BLaER1 treated with 17β-estradiol and CSF1 and Interleukin-3, amounts not matched to agents 10 nM and 100 nM (cell line): Measurements from ENCODE around the gene ANXA7.
"Not testable (repeated sequence)": the region's sequence is repeated elsewhere in the genome, so short reads cannot be mapped to it uniquely, and the experiment has no call there.

ENCODE experiments used
- H3K27ac ChIP-seq, 11 experiments: shearing (Covaris generic); formaldehyde crosslinking; 2 replicates each; pipeline ENCODE4 v1.8.1; 2022
- H3K27me3 ChIP-seq, 11 experiments: shearing (Covaris generic); formaldehyde crosslinking; 2 replicates each; pipeline ENCODE4 v1.8.1; 2022
- H3K36me3 ChIP-seq, 11 experiments: shearing (Covaris generic); formaldehyde crosslinking; 2 replicates each; pipeline ENCODE4 v1.8.1; 2022
- H3K4me1 ChIP-seq, 10 experiments: shearing (Covaris generic); formaldehyde crosslinking; 2 replicates each; pipeline ENCODE4 v1.8.1; 2022
- H3K4me2 ChIP-seq, 11 experiments: shearing (Covaris generic); formaldehyde crosslinking; 2 replicates each; pipeline ENCODE4 v1.8.1; 2022
- H3K4me3 ChIP-seq, 10 experiments: shearing (Covaris generic); formaldehyde crosslinking; 2 replicates each; pipeline ENCODE4 v1.8.1; 2022
- H3K9ac ChIP-seq, 11 experiments: shearing (Covaris generic); formaldehyde crosslinking; 2 replicates each; pipeline ENCODE4 v1.8.1; 2022
- H3K9me3 ChIP-seq, 11 experiments: shearing (Covaris generic); formaldehyde crosslinking; replicated peaks in 1 of 11; 2 replicates each; pipeline ENCODE4 v1.8.1; 2022
- H4K20me1 ChIP-seq, 11 experiments: shearing (Covaris generic); formaldehyde crosslinking; 2 replicates each; pipeline ENCODE4 v1.8.1; 2022
- Cebpa-rat ChIP-seq, 11 experiments: shearing (Covaris generic); IDR thresholded peaks; 2 replicates each; pipeline ENCODE4 v1.8.1; 2022

ANXA7 gene

GRCh38 chr10:73404690-73405089 lies 9.2 kb downstream of the ANXA7 start:
- Histone ChIP-seq H3K4me3 (no peak overlapping the region), H3K4me2 (no peak overlapping the region), H3K36me3 (peaks cover 17 to 57% (median 31%) of the 10 kb centered on the region in 11 experiments; a peak in 21 of 22 replicates), H4K20me1 (peaks cover 54 to 100% (median 99%) of the 10 kb centered on the region in 11 experiments), H3K4me1 (peaks cover 0 to 13% (median 0%) of the 10 kb centered on the region in 10 experiments; a peak in 8 of 20 replicates), H3K27ac (no peak overlapping the region), H3K27me3 (no peaks in the 10 kb centered on the region), H3K9me3 (no peaks in the 10 kb centered on the region), H3K9ac (no peak overlapping the region)
- no peak for TF ChIP-seq Cebpa-rat (IDR thresholded peaks at IDR 0.05)

- Histone ChIP-seq H3K4me3 (no peak overlapping the region), H3K4me2 (no peak overlapping the region), H3K27ac (no peak overlapping the region), H3K9me3 (no peaks in the 10 kb centered on the region), H3K9ac (no peak overlapping the region), H3K4me1 (no peaks in the 10 kb centered on the region; a peak in 2 of 20 replicates), H3K36me3 (peaks cover 32 to 71% (median 46%) of the 10 kb centered on the region in 11 experiments), H4K20me1 (peaks cover 33 to 95% (median 87%) of the 10 kb centered on the region in 11 experiments; a peak in 20 of 22 replicates), H3K27me3 (no peaks in the 10 kb centered on the region)
- TF ChIP-seq Cebpa-rat (IDR thresholded peaks at IDR 0.05): no peak
Measured at GRCh38 chr10:73401636-73402035, 12.2 kb downstream of the ANXA7 start.

- Histone ChIP-seq H3K4me2 (no peak overlapping the region), H3K4me1 (no peaks in the 10 kb centered on the region; a peak in 1 of 20 replicates), H3K9me3 (peaks cover 0 to 13% (median 0%) of the 10 kb centered on the region in 11 experiments; a peak in 8 of 22 replicates), H3K27ac (no peak overlapping the region), H3K9ac (no peak overlapping the region), H3K4me3 (no peak overlapping the region), H3K27me3 (no peaks in the 10 kb centered on the region), H3K36me3 (peaks cover 53 to 85% (median 64%) of the 10 kb centered on the region in 11 experiments), H4K20me1 (peaks cover 19 to 77% (median 61%) of the 10 kb centered on the region in 11 experiments; a peak in 20 of 22 replicates)
- TF ChIP-seq Cebpa-rat (IDR thresholded peaks at IDR 0.05): no peak
Measured at GRCh38 chr10:73399063-73399462, 14.8 kb downstream of the ANXA7 start.

GRCh38 chr10:73398024-73398423 lies 15.8 kb downstream of the ANXA7 start:
- no peaks in the 10 kb centered on the region; a peak in 1 of 20 replicates for H3K4me1 ChIP-seq
- TF ChIP-seq Cebpa-rat (IDR thresholded peaks at IDR 0.05): no peak
- H3K9ac ChIP-seq: no peak overlapping the region
- H3K4me2 ChIP-seq: no peak overlapping the region
- peaks cover 13 to 66% (median 51%) of the 10 kb centered on the region in 11 experiments; a peak in 20 of 22 replicates for H4K20me1 ChIP-seq
- H3K27ac ChIP-seq: no peak overlapping the region
- H3K36me3 ChIP-seq: peaks cover 55 to 85% (median 67%) of the 10 kb centered on the region in 11 experiments
- H3K27me3 ChIP-seq: no peaks in the 10 kb centered on the region
- H3K9me3 ChIP-seq: peaks cover 0 to 18% (median 6%) of the 10 kb centered on the region in 11 experiments; a peak in 13 of 22 replicates
- H3K4me3 ChIP-seq: no peak overlapping the region

- H3K4me1 ChIP-seq, H3K27ac ChIP-seq, H3K4me3 ChIP-seq, H3K27me3 ChIP-seq, H3K4me2 ChIP-seq, H3K9ac ChIP-seq: not testable (repeated sequence)
- peaks cover 66 to 82% (median 73%) of the 10 kb centered on the region in 11 experiments for H3K36me3 ChIP-seq
- H3K9me3 ChIP-seq: peaks cover 0 to 18% (median 6%) of the 10 kb centered on the region in 11 experiments; a peak in 13 of 22 replicates
- peaks cover 0 to 42% (median 24%) of the 10 kb centered on the region in 11 experiments; a peak in 18 of 22 replicates for H4K20me1 ChIP-seq
Measured at GRCh38 chr10:73394325-73394724, 19.5 kb downstream of the ANXA7 start.

GRCh38 chr10:73388228-73388627 lies 25.6 kb downstream of the ANXA7 start:
- Histone ChIP-seq H4K20me1 (peaks cover 0 to 30% (median 12%) of the 10 kb centered on the region in 11 experiments; a peak in 13 of 22 replicates), H3K27me3 (no peaks in the 10 kb centered on the region), H3K9ac (no peak overlapping the region), H3K4me3 (no peak overlapping the region), H3K4me2 (no peak overlapping the region), H3K4me1 (peaks cover 0 to 14% (median 0%) of the 10 kb centered on the region in 10 experiments; a peak in 6 of 20 replicates), H3K27ac (no peak overlapping the region), H3K36me3 (peaks cover 72 to 89% (median 82%) of the 10 kb centered on the region in 11 experiments), H3K9me3 (no peaks in the 10 kb centered on the region)
- TF ChIP-seq Cebpa-rat (IDR thresholded peaks at IDR 0.05): no peak

GRCh38 chr10:73386583-73386982 lies 27.3 kb downstream of the ANXA7 start:
- peaks cover 86 to 99% (median 97%) of the 10 kb centered on the region in 11 experiments for H3K36me3 ChIP-seq

GRCh38 chr10:73379064-73379748 lies 34.7 kb downstream of the ANXA7 start:
- H3K4me2 ChIP-seq: no peak overlapping the region
- H3K4me1 ChIP-seq: no peaks in the 10 kb centered on the region
- TF ChIP-seq Cebpa-rat (IDR thresholded peaks at IDR 0.05): no peak
- H3K36me3 ChIP-seq: peaks cover 86 to 100% (median 99%) of the 10 kb centered on the region in 11 experiments
- H3K9ac ChIP-seq: no peak overlapping the region
- H3K27ac ChIP-seq: no peak overlapping the region
- H3K9me3 ChIP-seq: no peaks in the 10 kb centered on the region
- H4K20me1 ChIP-seq: peaks cover 0 to 5% (median 0%) of the 10 kb centered on the region in 11 experiments; a peak in 1 of 22 replicates
- H3K27me3 ChIP-seq: no peaks in the 10 kb centered on the region
- no peak overlapping the region for H3K4me3 ChIP-seq

More at GRCh38 chr10:73386583-73386982, 27.3 kb downstream of the ANXA7 start:
- peaks cover 0 to 30% (median 12%) of the 10 kb centered on the region in 11 experiments; a peak in 14 of 22 replicates for H4K20me1 ChIP-seq
- TF ChIP-seq Cebpa-rat (IDR thresholded peaks at IDR 0.05): no peak
- no peak overlapping the region for H3K27ac ChIP-seq
- no peaks in the 10 kb centered on the region for H3K27me3 ChIP-seq
- H3K9me3 ChIP-seq: no peaks in the 10 kb centered on the region
- no peak overlapping the region for H3K4me3 ChIP-seq
- no peak overlapping the region for H3K9ac ChIP-seq
- peaks cover 0 to 14% (median 0%) of the 10 kb centered on the region in 10 experiments; a peak in 5 of 20 replicates for H3K4me1 ChIP-seq
- H3K4me2 ChIP-seq: no peak overlapping the region

GRCh38 chr10:73376679-73377078 lies 37.2 kb downstream of the ANXA7 start:
- no peaks in the 10 kb centered on the region for H3K27me3 ChIP-seq
- no peak overlapping the region for H3K4me2 ChIP-seq
- no peak overlapping the region for H3K9ac ChIP-seq
- H3K4me1 ChIP-seq: no peaks in the 10 kb centered on the region
- no peak for TF ChIP-seq Cebpa-rat (IDR thresholded peaks at IDR 0.05)
- peaks cover 86 to 100% (median 96%) of the 10 kb centered on the region in 11 experiments for H3K36me3 ChIP-seq
- H3K27ac ChIP-seq: no peak overlapping the region
- no peaks in the 10 kb centered on the region for H3K9me3 ChIP-seq
- H4K20me1 ChIP-seq: peaks cover 0 to 5% (median 0%) of the 10 kb centered on the region in 11 experiments; a peak in 1 of 22 replicates
- H3K4me3 ChIP-seq: no peak overlapping the region
